Measurements from ENCODE around the gene KCNAB1.
"Not testable (repeated sequence)": the region's sequence is repeated elsewhere in the genome, so short reads cannot be mapped to it uniquely, and the experiment has no call there.

KCNAB1 gene

GRCh38 chr3:156175570-156175969 lies 55.2 kb downstream of the KCNAB1 start:
- DNase-seq: no peak

DNA sequence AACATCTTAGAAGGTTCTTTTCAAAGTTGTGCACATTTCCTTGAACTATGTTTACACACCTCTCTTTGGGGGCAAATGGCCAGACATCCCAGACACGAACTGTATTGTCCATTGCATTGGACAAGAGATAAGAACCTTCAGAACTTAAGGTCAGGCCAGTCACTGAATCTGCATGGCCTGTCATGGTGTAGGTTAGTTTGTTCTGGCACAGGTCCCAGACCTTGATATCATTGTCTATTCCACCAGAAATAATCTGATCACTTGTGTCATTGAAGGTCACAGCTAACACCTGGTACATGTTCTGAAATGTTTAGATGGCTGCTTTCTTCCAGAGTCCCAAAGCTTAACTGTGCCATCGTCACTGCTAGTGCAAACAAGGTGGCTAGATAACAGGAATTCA lies 55.7 kb downstream of the KCNAB1 start:
- no peak for DNase-seq

DNA sequence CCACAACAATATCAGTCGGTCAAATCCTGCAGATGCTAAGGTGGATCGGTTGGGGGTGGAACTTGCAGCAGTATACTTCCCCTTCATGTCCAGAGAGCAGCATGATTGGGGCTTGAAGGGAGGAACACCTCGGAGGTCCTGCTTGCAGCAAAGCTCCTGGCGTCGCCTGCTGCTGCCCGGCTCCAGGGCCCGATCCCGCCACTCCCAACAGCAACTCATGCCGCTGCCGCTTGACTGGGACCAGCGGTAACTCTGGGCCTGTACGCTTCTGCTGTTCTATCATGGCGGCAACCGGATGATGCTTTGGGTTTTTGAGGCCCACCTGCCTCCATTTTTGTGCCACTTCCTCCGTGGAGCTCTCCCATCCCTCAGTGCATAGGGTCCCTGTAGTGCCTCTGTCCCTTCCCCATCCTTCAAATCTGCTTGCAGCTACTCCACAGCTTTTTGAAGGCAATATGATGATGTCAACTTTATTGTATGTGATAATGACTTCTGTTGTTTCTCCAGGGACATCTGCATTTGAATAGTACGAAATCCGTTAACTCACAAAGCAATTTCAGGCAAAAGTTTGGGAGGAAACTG lies 56.3 kb downstream of the KCNAB1 start:
- no peak for DNase-seq

- DNase-seq: no peak
Measured at GRCh38 chr3:156180077-156180476, 59.7 kb downstream of the KCNAB1 start.

- DNase-seq: no peak
Measured at GRCh38 chr3:156181509-156181908, 61.1 kb downstream of the KCNAB1 start.

DNA sequence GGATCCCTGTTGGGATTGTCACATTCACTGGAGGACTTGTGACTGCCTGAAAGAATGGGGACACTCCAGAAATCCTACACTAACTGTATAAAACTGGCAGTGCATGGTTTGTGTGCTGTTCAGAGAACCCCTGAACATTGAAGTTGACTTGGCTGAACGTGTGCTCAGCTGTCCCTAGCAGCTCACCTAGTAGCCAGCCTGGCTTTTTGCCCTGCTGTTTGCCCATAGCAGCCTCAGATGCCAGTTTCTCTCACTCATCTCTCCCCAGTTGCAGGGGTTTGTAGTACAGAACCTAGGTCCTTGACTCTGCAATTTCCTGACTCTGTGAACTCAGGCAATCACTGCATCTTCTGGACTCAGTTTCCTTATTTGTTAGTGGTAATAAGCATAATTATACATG lies 63.0 kb downstream of the KCNAB1 start:
- DNase-seq: no peak

- DNase-seq: no peak
Measured at GRCh38 chr3:156184156-156184555, 63.8 kb downstream of the KCNAB1 start.

GRCh38 chr3:156187146-156187769 lies 66.9 kb downstream of the KCNAB1 start:
- no peak for DNase-seq

GRCh38 chr3:156188757-156189156 lies 68.4 kb downstream of the KCNAB1 start:
- DNase-seq: no peak

- DNase-seq: no peak
Measured at GRCh38 chr3:156189927-156190326, 69.5 kb downstream of the KCNAB1 start.

- not testable (repeated sequence) for DNase-seq
Measured at GRCh38 chr3:156194945-156195344, 74.6 kb downstream of the KCNAB1 start.

GRCh38 chr3:156197152-156197551 lies 76.8 kb downstream of the KCNAB1 start:
- DNase-seq: not testable (repeated sequence)

DNA sequence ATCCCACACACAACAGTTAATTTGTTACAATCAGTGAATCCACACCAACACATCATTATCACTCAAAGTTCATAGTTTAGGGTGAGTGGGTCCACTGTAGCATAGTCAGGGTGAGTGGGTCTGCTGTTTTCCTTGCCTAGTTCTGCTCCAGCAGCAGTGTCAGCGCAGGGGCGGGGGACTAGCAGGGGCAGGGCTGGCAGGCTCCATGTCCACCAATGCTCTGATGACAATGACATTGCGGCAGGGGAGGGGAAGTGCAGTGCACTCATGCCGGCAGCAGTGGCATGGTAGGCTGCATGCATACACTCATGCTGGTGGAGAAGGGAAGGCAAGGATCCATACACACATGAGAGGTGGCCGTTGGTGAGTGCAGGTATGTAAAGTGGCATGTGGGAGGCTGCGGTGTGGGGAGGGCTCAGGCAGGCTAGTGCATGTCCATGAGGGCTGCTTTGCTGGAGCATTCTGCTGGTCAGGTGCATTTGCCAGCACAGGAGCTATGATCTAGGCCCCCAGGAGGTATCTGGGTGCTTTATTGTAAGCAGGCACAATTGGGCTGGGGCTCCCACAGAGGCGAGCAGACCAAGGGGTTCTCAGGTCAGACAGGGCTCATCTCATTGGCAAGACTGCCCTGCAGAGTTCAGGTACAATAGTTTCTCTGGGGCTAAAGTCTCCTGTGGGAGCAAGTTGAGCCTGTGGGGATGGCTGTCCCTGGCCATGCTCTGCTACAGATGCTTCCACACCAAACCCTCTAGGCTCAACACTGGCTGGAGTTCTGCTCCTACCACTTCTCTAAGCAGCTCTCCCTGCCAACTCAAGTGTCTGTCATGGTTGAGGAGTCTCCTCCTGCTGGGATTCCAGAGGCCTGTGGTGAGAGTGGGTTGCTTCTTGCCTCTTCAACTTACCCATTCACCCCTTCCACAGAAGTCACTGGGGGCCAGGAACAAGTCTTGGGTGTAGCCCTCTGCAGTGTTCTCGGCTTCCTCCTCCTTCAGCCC lies 81.3 kb downstream of the KCNAB1 start:
- no peak for DNase-seq

DNA sequence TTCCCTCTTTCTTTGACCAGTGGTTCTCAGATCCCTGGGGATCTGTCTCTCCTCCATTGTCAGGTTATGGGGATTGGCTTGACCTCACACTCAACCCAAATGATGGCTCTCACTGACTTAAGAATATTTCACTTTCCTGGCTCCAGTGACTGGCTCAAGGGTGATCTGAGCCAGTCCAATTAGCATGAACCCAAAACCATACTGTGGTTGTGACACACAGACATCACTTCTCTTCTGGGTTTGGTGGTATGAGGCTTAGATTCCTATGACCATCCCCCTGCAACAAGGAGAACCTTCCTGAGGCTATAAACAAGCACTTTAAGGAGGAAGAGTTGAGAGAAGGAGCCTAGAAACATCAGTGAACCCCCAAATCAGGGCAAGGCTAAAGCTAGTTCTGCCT lies 85.8 kb downstream of the KCNAB1 start:
- DNase-seq: no peak

- peak in 4 of 58 donors; percentile 1 to 14 (median 4) for DNase-seq
Measured at GRCh38 chr3:156207802-156208685, 87.7 kb downstream of the KCNAB1 start.

- no peak for DNase-seq
Measured at GRCh38 chr3:156209631-156210335, 89.4 kb downstream of the KCNAB1 start.

GRCh38 chr3:156211583-156211982 lies 91.2 kb downstream of the KCNAB1 start:
- no peak for DNase-seq

- no peak for DNase-seq
Measured at GRCh38 chr3:156214676-156215075, 94.3 kb downstream of the KCNAB1 start.

GRCh38 chr3:156215751-156216150 lies 95.4 kb downstream of the KCNAB1 start:
- no peak for DNase-seq

- DNase-seq: no peak
Measured at GRCh38 chr3:156216216-156216615, 95.8 kb downstream of the KCNAB1 start.

DNA sequence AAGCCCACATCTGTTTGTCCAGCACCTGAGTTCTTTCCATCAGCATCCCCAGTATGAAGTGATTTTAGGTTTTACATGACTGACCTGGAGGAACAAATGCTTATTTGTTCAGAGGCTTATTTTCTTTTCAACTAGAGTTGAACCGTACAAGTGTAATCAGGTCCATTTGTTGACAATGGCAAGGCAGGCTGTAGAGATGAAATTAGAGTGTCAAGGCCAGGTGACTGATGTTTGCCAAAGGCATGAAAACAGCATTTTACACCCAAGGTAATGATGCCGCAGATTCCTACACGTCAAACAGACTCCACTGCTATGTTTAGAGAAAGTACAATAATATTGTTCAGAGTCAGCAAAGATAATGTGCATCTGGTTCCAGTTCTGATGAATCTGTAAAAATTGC lies 96.5 kb downstream of the KCNAB1 start:
- no peak for DNase-seq
